HL-60 (cell line): Measurements from ENCODE around the gene CEP19.

Experiments
- DNase-seq, 2 experiments: peaks; one replicate each; pipeline ENCODE4 v3.0.0-alpha.2; 2010 to 2020; ENCODE audit warnings: low read depth in 1 of 2, low spot score in 1 of 2
- H3K27ac ChIP-seq: fragments of 250-450 bp; sonication (Bioruptor Pico); replicated peaks from 2 replicates; pipeline ENCODE4 v1.5.1; 2020; ENCODE audit warnings: mild to moderate bottlenecking, moderate library complexity
- H3K27me3 ChIP-seq: fragments of 250-450 bp; sonication (Bioruptor Pico); 2 replicates; pipeline ENCODE4 v1.5.1; 2021; ENCODE audit warnings: mild to moderate bottlenecking, moderate library complexity; ENCODE audit not compliant: insufficient read depth, poor library complexity, severe bottlenecking
- H3K4me3 ChIP-seq: replicated peaks from 2 replicates; pipeline ENCODE4 v1.5.1; 2011; ENCODE audit warnings: mild to moderate bottlenecking, control low read depth, low read length; ENCODE audit not compliant: insufficient read depth
- CTCF ChIP-seq: IDR thresholded peaks from one replicate; pipeline ENCODE4 v1.5.1; 2011; ENCODE audit warnings: low read length, control low read depth, inconsistent platforms; ENCODE audit not compliant: insufficient read depth
- GABPA ChIP-seq: IDR thresholded peaks from 2 replicates; pipeline ENCODE4 v1.6.1; 2012; ENCODE audit warnings: low read depth
- POLR2AphosphoS5 ChIP-seq: IDR thresholded peaks from 2 replicates; pipeline ENCODE4 v1.6.1; 2012; ENCODE audit warnings: low read depth
- REST ChIP-seq: IDR thresholded peaks from 2 replicates; pipeline ENCODE4 v1.6.1; 2012; ENCODE audit warnings: low read depth; ENCODE audit not compliant: insufficient replicate concordance
- SPI1 ChIP-seq: IDR thresholded peaks from 2 replicates; pipeline ENCODE4 v1.6.1; 2012; ENCODE audit warnings: low read depth, mild to moderate bottlenecking, borderline replicate concordance

The CEP19 gene

GRCh38 chr3:196697270-196697669 is 14.8 kb downstream of the CEP19 start:
- no peaks in the 10 kb centered on the region for H3K27me3 ChIP-seq
- no peak for TF ChIP-seq GABPA
- no peak for TF ChIP-seq REST
- no peak for TF ChIP-seq SPI1
- TF ChIP-seq CTCF: no peak
- no peak for TF ChIP-seq POLR2AphosphoS5
- no peak for DNase-seq
- H3K4me3 ChIP-seq: no peak overlapping the region
- no peak overlapping the region for H3K27ac ChIP-seq

GRCh38 chr3:196695849-196696226 is 16.2 kb downstream of the CEP19 start:
- H3K27ac ChIP-seq: no peak overlapping the region
- H3K4me3 ChIP-seq: no peak overlapping the region
- DNase-seq: no peak
- TF ChIP-seq REST (no peak), SPI1 (no peak), POLR2AphosphoS5 (no peak)
- no peaks in the 10 kb centered on the region for H3K27me3 ChIP-seq

- no peaks in the 10 kb centered on the region for H3K27me3 ChIP-seq
- no peak overlapping the region for H3K4me3 ChIP-seq
- H3K27ac ChIP-seq: no peak overlapping the region
- no peak for TF ChIP-seq SPI1
- TF ChIP-seq GABPA: no peak
- TF ChIP-seq REST: no peak
- no peak for TF ChIP-seq POLR2AphosphoS5
- TF ChIP-seq CTCF: no peak
- no peak for DNase-seq
Measured at GRCh38 chr3:196694941-196695848, 16.9 kb downstream of the CEP19 start.
